NT2/D1 (cell line): ENCODE measurements around the gene RPL5.
"Not testable (repeated sequence)": the region's sequence is repeated elsewhere in the genome, so short reads cannot be mapped to it uniquely, and the experiment has no call there.

Source experiments
- DNase-seq: peaks from one replicate; pipeline ENCODE4 v3.0.0-alpha.2; 2011; ENCODE audit warnings: low read depth, low spot score
- H3K27me3 ChIP-seq: 2 replicates; pipeline ENCODE4 v1.6.0; 2011; ENCODE audit warnings: mild to moderate bottlenecking; ENCODE audit not compliant: insufficient read length, insufficient read depth
- H3K36me3 ChIP-seq: 2 replicates; pipeline ENCODE4 v1.6.1; 2011; ENCODE audit warnings: mild to moderate bottlenecking, low read length, mixed read lengths; ENCODE audit not compliant: insufficient read depth, insufficient read length
- H3K4me1 ChIP-seq: 2 replicates; pipeline ENCODE4 v1.5.1; 2011; ENCODE audit not compliant: insufficient read depth, insufficient read length
- H3K4me3 ChIP-seq: 2 replicates; pipeline ENCODE4 v1.5.1; 2011; ENCODE audit warnings: low read depth; ENCODE audit not compliant: insufficient read length
- H3K9ac ChIP-seq: 2 replicates; pipeline ENCODE4 v1.6.0; 2011; ENCODE audit warnings: low read depth; ENCODE audit not compliant: insufficient read length
- H3K9me3 ChIP-seq: 2 replicates; pipeline ENCODE4 v1.5.1; 2011; ENCODE audit warnings: mild to moderate bottlenecking, low read length; ENCODE audit not compliant: insufficient read depth
- SUZ12 ChIP-seq: IDR thresholded peaks from 2 replicates; pipeline ENCODE4 v1.6.1; 2011; ENCODE audit not compliant: insufficient read length, insufficient read depth; ENCODE audit errors: extremely low read depth
- YY1 ChIP-seq: IDR thresholded peaks from 2 replicates; pipeline ENCODE4 v1.6.1; 2011; ENCODE audit not compliant: insufficient read length, insufficient read depth
- ZNF274 ChIP-seq: IDR thresholded peaks from 2 replicates; pipeline ENCODE4 v1.6.1; 2011; ENCODE audit warnings: mild to moderate bottlenecking, low read depth, low read length

Gene RPL5

DNA sequence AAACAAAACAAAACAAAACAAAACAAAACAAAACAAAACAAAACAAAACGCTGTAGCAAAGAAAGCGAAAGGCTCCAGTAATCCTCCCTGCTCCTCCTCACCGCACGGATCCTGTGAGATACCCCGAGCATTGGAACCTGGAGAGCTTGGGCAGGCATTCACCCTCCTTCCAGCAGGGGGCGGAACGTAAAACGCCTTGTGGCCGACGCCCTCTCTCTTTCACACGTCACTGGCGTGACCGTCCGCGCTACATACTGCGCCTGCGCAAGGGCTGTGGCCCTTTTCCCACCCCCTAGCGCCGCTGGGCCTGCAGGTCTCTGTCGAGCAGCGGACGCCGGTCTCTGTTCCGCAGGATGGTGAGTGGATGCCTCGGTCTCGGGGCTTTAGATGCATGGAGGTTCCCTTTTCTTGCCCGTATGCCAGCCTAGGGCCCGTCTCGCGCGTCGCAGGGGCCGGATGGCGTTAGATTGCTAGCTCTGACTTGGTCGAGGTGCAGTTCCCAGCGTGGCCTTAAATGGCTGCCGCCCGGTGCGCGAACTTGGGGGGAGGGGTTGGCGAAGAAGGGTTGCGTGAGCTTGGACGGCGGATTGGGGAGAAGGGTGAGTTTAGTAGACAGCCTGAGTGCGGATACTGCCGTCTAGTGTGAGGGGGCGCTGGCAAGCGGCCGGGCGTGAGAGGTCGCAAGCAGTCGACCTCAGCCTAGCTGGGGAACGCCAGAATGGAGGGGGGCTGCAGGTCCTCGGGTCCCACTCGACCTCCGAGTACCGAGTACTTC is at the start of gene RPL5:
RPL5 (plus strand) TSS at position 279 of the 775 bp plus-strand sequence; CDS start at position 354, 75 bp downstream.
- peak; percentile 97 for DNase-seq
- Histone ChIP-seq H3K9ac (peak within 1 kb of the TSS; percentile 97), H3K9me3 (no peaks in the 10 kb centered on the region), H3K27me3 (no peaks in the 10 kb centered on the region), H3K4me3 (peak within 1 kb of the TSS; percentile 99), H3K36me3 (peaks cover 48% of the 10 kb centered on the region), H3K4me1 (no peaks in the 10 kb centered on the region)
- TF ChIP-seq SUZ12 (no peak), YY1 (peak; percentile 61), ZNF274 (no peak)

DNA sequence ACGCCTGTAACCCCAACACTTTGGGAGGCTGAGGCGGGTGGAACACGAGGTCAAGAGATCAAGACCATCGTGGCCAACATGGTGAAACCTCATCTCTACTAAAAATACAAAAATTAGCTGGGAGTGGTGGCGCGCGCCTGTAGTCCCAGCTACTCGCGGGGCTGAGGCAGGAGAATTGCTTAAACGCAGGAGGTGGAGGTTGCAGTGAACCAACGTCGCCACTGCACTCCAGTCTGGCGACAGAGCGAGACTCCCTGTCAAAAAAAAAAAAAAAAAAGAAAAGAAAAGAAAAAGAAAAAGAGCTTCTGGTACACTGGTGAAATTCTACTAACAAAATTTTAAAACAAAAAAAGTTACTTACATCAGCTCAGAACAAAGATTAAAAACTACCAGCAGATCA is 48.3 kb upstream of the RPL5 start:
- H3K4me1 ChIP-seq, H3K9ac ChIP-seq, DNase-seq, H3K36me3 ChIP-seq, H3K27me3 ChIP-seq, H3K9me3 ChIP-seq: not testable (repeated sequence)
- H3K4me3 ChIP-seq, result peak overlapping the region; percentile 95

DNA sequence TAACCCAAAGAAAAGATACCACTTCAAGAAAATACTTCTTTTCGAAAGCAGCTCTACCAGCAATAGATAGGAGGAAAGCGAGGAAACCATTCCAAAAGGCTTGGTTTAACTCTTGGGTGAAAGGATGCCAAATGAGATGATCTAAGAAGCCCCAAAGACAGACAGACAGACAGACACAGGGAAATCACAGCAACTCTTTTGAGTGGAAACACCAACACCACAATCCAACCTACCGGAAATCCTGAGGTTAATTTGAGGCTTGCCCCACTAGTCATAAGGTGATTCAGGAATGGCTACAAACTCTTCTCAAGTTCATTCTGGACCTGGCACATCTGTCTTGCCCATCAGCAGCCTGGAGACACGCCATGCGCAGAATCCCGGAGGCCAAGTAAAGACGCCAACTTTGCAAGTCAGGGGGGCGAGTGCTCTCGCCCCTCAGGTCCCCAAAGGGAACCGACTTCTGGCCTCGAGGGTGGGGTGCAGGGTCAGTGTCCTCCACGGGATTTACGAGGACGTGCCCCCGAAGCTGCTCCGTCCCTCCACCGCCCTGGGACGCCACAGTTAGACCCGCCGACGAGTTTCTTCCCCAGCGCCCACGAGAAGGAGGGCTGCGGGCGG is 47.7 kb upstream of the RPL5 start:
- H3K4me3 ChIP-seq, result peak overlapping the region; percentile 95
- H3K27me3 ChIP-seq, result no peaks in the 10 kb centered on the region
- H3K9ac ChIP-seq, result peak overlapping the region; percentile 97
- TF ChIP-seq ZNF274, result no peak
- no peak for TF ChIP-seq YY1
- no peak for TF ChIP-seq SUZ12
- DNase-seq, result no peak
- no peaks in the 10 kb centered on the region for H3K4me1 ChIP-seq
- H3K36me3 ChIP-seq, result peaks cover 5% of the 10 kb centered on the region
- H3K9me3 ChIP-seq, result no peaks in the 10 kb centered on the region

DNA sequence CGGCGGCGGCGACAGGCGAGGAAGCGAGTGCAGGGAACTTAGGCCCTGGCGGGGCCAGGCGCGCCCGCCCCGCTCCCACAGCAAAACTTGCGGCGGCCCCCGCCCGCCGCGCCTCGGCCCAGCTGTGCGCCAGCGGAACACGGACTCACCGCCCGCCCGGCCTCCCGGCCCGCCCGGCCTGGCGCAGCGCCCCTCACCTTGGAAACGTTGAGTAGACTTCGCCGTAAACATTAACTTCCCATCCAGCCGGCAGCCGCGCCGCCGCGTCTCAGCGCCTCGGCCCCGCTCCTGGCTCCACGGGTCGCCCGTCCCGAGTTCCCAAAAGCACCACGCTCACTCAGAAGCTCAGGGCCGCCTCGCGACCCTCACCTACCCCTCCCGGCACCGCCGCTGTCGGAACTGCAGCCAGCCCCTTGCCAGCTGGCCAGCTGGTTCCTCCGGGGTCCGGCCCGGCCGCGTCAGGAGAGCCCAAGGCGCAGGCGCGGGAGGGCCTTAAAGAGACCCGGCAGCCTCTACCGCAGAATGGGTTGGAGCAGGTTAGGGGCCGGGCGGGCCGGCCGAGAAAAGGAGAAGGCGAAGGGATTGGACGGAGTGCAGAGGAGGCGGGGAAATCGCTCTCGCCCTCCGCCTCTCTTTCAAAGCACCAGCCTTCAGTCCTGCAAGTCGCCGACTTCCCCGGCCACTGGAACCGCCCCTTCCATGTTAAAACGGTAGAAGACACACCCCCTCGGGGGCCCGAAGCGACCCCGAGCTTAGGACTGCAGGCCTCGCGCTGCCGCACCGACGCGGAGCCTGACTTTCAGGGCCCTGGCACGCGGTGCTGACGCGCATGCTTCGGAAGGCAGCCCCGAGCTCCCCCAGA is 47.0 kb upstream of the RPL5 start, which contains the start of gene EVI5:
EVI5 (minus strand) TSS at position 470 of the 862 bp plus-strand sequence. CDS start 48,562 bp downstream, outside the sequence.
- H3K9ac ChIP-seq, result peak within 1 kb of the TSS; percentile 97
- peaks cover 3% of the 10 kb centered on the region for H3K36me3 ChIP-seq
- H3K27me3 ChIP-seq, result no peaks in the 10 kb centered on the region
- DNase-seq, result peak; percentile 97
- no peaks in the 10 kb centered on the region for H3K9me3 ChIP-seq
- no peaks in the 10 kb centered on the region for H3K4me1 ChIP-seq
- TF ChIP-seq ZNF274 (no peak), SUZ12 (no peak), YY1 (no peak)
- peak within 1 kb of the TSS; percentile 95 for H3K4me3 ChIP-seq

DNA sequence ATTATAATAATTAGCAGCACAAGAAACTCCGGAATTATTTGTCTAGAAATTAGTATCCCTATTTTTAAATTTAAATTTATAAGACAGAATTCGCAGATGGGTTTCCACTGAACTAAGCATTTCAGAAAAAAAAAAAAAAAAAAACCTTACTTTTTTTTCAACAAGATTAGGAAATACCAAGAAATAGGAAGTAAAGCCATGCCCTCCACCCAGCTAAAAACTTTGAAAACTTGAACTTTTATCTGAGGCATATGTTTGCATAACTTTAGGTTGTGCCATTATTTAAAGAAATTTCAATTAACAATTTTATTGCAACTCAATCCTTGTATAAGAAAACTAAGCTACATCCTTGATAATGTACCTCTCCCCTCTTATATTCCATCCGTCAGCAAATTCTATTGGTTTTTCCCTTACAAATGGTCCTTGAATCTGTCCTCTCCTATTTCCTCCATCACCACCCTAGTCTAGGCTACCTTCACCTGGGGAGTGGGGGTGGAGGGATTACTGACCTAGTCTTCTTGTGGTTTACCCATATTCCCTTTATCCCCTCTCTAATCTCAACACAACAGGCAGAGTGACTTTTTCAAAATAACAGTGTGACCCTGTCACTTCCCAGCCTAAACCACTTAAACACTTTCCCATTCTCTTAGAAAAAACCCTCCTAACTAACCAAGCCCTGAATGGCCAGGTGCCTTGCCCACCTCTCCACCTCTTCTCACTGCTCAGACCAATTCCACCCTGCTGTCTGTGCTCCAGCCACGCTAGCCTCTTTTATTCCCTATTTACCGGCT is 45.5 kb upstream of the RPL5 start:
- H3K9me3 ChIP-seq, result no peaks in the 10 kb centered on the region
- no peaks in the 10 kb centered on the region for H3K4me1 ChIP-seq
- no peaks in the 10 kb centered on the region for H3K27me3 ChIP-seq
- no peak for DNase-seq
- H3K4me3 ChIP-seq, result no peak overlapping the region
- H3K36me3 ChIP-seq, result no peaks in the 10 kb centered on the region
- no peak overlapping the region for H3K9ac ChIP-seq
- TF ChIP-seq SUZ12 (no peak), YY1 (no peak), ZNF274 (no peak)

DNA sequence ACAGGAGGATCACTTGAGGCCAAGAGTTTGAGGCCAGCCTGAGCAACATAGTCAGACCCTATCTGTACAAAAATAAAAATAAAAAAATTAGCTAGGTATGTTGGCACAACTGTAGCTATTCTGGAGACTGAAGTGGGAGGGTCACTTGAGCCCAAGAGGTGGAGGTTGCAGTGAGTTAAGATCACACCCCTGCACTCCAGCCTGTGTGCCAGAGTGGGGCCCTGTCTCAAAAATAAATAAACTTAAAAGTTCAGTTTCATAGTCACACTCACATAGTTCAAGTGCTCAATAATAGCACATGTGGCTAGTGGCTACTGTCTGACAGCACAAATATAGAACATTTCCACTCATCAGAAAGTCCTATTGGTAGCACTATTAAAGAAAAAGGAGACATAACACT is 41.8 kb upstream of the RPL5 start:
- Histone ChIP-seq H3K9me3 (no peaks in the 10 kb centered on the region), H3K9ac (no peak overlapping the region), H3K4me3 (no peak overlapping the region), H3K4me1 (no peaks in the 10 kb centered on the region), H3K27me3 (no peaks in the 10 kb centered on the region), H3K36me3 (no peaks in the 10 kb centered on the region)
- TF ChIP-seq SUZ12 (no peak), ZNF274 (no peak), YY1 (no peak)
- no peak for DNase-seq
